ENCODE measurements around the gene ALMS1. TPM values are rescaled to one million over a fixed set of nuclear protein-coding genes. Genes with fewer than 3 reads are reported as not detected.

Gene ALMS1
- total RNA-seq, 1 experiment from 2014 or later: 7.4 TPM

- TSS peak; percentile 30 for BruUV-seq (replicated peaks)
- DNase-seq: no peak
- H3K36me3 ChIP-seq (ENCODE audit: control insufficient read depth, insufficient read depth, low read length): no peaks in the 10 kb centered on the region
- CTCF ChIA-PET: no interaction called here
- H3K4me3 ChIP-seq (ENCODE audit: low read depth, low read length): peak overlapping the region; percentile 95
- H3K9me3 ChIP-seq: no peaks in the 10 kb centered on the region
- H3K9me3 Mint-ChIP-seq (ENCODE audit: unreplicated experiment): no peaks in the 10 kb centered on the region
- TF ChIP-seq CTCF (IDR thresholded peaks at IDR 0.05; ENCODE audit: insufficient read depth in 1 of 2, low read depth in 1 of 2, low read length in 1 of 2, severe bottlenecking in 1 of 2, unreplicated experiment in 1 of 2): no peak
- no peaks in the 10 kb centered on the region for H3K27me3 ChIP-seq (replicated peaks; ENCODE audit: control insufficient read depth, insufficient read depth, low read length)
- no peak overlapping the region for H3K27ac Mint-ChIP-seq (ENCODE audit: unreplicated experiment)
- POLR2A ChIA-PET: no interaction called here
- H3K4me1 ChIP-seq: peaks cover 4% of the 10 kb centered on the region; the same call in 1 of the 2 replicates
- intact Hi-C loops (cut with micrococcal nuclease; ENCODE audit: unreplicated experiment): no loop called here
- no peaks in the 10 kb centered on the region for H3K36me3 Mint-ChIP-seq (ENCODE audit: insufficient read depth, unreplicated experiment)
- peak overlapping the region; percentile 93 for H3K4me3 Mint-ChIP-seq (ENCODE audit: unreplicated experiment)
- H3K27me3 Mint-ChIP-seq (ENCODE audit: insufficient read depth, unreplicated experiment): no peaks in the 10 kb centered on the region
- H3K4me1 Mint-ChIP-seq (ENCODE audit: low read depth, unreplicated experiment): no peaks in the 10 kb centered on the region
These were observed 1.4 kb downstream of the ALMS1 start for GRCh38 chr2:73386894-73387636.

GRCh38 chr2:73402386-73403103 is 16.9 kb downstream of the ALMS1 start:
- Mint-ChIP-seq H3K27ac (ENCODE audit: unreplicated experiment) (no peak overlapping the region), H3K4me3 (ENCODE audit: unreplicated experiment) (no peak overlapping the region), H3K27me3 (ENCODE audit: insufficient read depth, unreplicated experiment) (no peaks in the 10 kb centered on the region), H3K4me1 (ENCODE audit: low read depth, unreplicated experiment) (no peaks in the 10 kb centered on the region), H3K9me3 (ENCODE audit: unreplicated experiment) (peaks cover 63% of the 10 kb centered on the region), H3K36me3 (ENCODE audit: insufficient read depth, unreplicated experiment) (no peaks in the 10 kb centered on the region)
- H3K4me1 ChIP-seq: no peaks in the 10 kb centered on the region
- H3K36me3 ChIP-seq (ENCODE audit: control insufficient read depth, insufficient read depth, low read length): no peaks in the 10 kb centered on the region
- no TSS peak for BruUV-seq (replicated peaks)
- H3K9me3 ChIP-seq: peaks cover 19% of the 10 kb centered on the region; the same call in 1 of the 2 replicates
- TF ChIP-seq CTCF (IDR thresholded peaks at IDR 0.05; ENCODE audit: insufficient read depth in 1 of 2, low read depth in 1 of 2, low read length in 1 of 2, severe bottlenecking in 1 of 2, unreplicated experiment in 1 of 2): no peak
- H3K4me3 ChIP-seq (ENCODE audit: low read depth, low read length): no peak overlapping the region
- ChIA-PET CTCF (no interaction called here), POLR2A (no interaction called here)
- DNase-seq: no peak
- no peaks in the 10 kb centered on the region for H3K27me3 ChIP-seq (replicated peaks; ENCODE audit: control insufficient read depth, insufficient read depth, low read length)
- intact Hi-C loops (cut with micrococcal nuclease; ENCODE audit: unreplicated experiment): no loop called here

- DNase-seq: no peak
- Histone ChIP-seq H3K4me3 (ENCODE audit: low read depth, low read length) (no peak overlapping the region), H3K36me3 (ENCODE audit: control insufficient read depth, insufficient read depth, low read length) (no peaks in the 10 kb centered on the region), H3K9me3 (peaks cover 19% of the 10 kb centered on the region; the same call in 1 of the 2 replicates), H3K27me3 (replicated peaks; ENCODE audit: control insufficient read depth, insufficient read depth, low read length) (no peaks in the 10 kb centered on the region), H3K4me1 (no peaks in the 10 kb centered on the region)
- intact Hi-C loops (cut with micrococcal nuclease; ENCODE audit: unreplicated experiment): no loop called here
- Mint-ChIP-seq H3K9me3 (ENCODE audit: unreplicated experiment) (peaks cover 56% of the 10 kb centered on the region), H3K4me1 (ENCODE audit: low read depth, unreplicated experiment) (no peaks in the 10 kb centered on the region), H3K27ac (ENCODE audit: unreplicated experiment) (no peak overlapping the region), H3K4me3 (ENCODE audit: unreplicated experiment) (no peak overlapping the region), H3K27me3 (ENCODE audit: insufficient read depth, unreplicated experiment) (no peaks in the 10 kb centered on the region), H3K36me3 (ENCODE audit: insufficient read depth, unreplicated experiment) (no peaks in the 10 kb centered on the region)
- BruUV-seq (replicated peaks): no TSS peak
- ChIA-PET POLR2A (no interaction called here), CTCF (no interaction called here)
- no peak for TF ChIP-seq CTCF (IDR thresholded peaks at IDR 0.05; ENCODE audit: insufficient read depth in 1 of 2, low read depth in 1 of 2, low read length in 1 of 2, severe bottlenecking in 1 of 2, unreplicated experiment in 1 of 2)
These were observed 17.6 kb downstream of the ALMS1 start for GRCh38 chr2:73403237-73403636.

Data from Caco-2 (cell line).